ENCODE measurements around the gene ADM2. TPM values are rescaled to one million over a fixed set of nuclear protein-coding genes. Genes with fewer than 3 reads are reported as not detected.

ADM2 gene
- total and polyA plus RNA-seq, 2 of the 13 experiments (the other 11 are each of a cell fraction or from before 2014, with no cell fraction given): 1.2 to 3.0 TPM

- TF ChIP-seq ZNF646 (CRISPR knock-in tag; IDR thresholded peaks at IDR 0.05) (no peak), MEIS2 (CRISPR knock-in tag; IDR thresholded peaks at IDR 0.05) (no peak), ZNF614 (CRISPR knock-in tag; IDR thresholded peaks at IDR 0.05; ENCODE audit: borderline replicate concordance) (0 out of 2 replicates have a peak, but pooled peaks have one; percentile 4), ZNF143 (CRISPR knock-in tag; IDR thresholded peaks at IDR 0.05) (no peak), SUZ12 (IDR thresholded peaks at IDR 0.05; ENCODE audit: low read depth, low read length) (no peak), ZNF775 (CRISPR knock-in tag; IDR thresholded peaks at IDR 0.05; ENCODE audit: borderline replicate concordance) (no peak), CHD4 (IDR thresholded peaks at IDR 0.05; ENCODE audit: borderline replicate concordance, low read length) (no peak), CAMTA2 (CRISPR knock-in tag; IDR thresholded peaks at IDR 0.05; ENCODE audit: borderline replicate concordance) (no peak), MAFF (IDR thresholded peaks at IDR 0.05; ENCODE audit: low read depth, low read length) (no peak), ARNT2 (CRISPR knock-in tag; IDR thresholded peaks at IDR 0.05; ENCODE audit: low read depth) (no peak), ZNF572 (CRISPR knock-in tag; IDR thresholded peaks at IDR 0.05) (0 out of 2 replicates have a peak, but pooled peaks have one; percentile 20), IRF1 (CRISPR knock-in tag; IDR thresholded peaks at IDR 0.05; ENCODE audit: low read depth) (no peak), FLYWCH1 (CRISPR knock-in tag; IDR thresholded peaks at IDR 0.05) (peak; percentile 82; the same call in 1 of the 2 replicates), ZNF282 (IDR thresholded peaks at IDR 0.05; ENCODE audit: partially characterized antibody) (no peak), BATF2 (CRISPR knock-in tag; IDR thresholded peaks at IDR 0.05) (peak; percentile 85), ZNF432 (CRISPR knock-in tag; IDR thresholded peaks at IDR 0.05; ENCODE audit: borderline replicate concordance) (no peak), TMF1 (CRISPR knock-in tag; IDR thresholded peaks at IDR 0.05; ENCODE audit: low read depth) (no peak), MIER2 (CRISPR knock-in tag; IDR thresholded peaks at IDR 0.05) (no peak; the same call in 1 of the 2 replicates), MED13 (CRISPR knock-in tag; IDR thresholded peaks at IDR 0.05) (no peak), ZNF383 (CRISPR knock-in tag; IDR thresholded peaks at IDR 0.05; ENCODE audit: borderline replicate concordance) (no peak; the same call in 1 of the 2 replicates), ZNF460 (CRISPR knock-in tag; IDR thresholded peaks at IDR 0.05; ENCODE audit: borderline replicate concordance) (no peak), ZNF256 (CRISPR knock-in tag; conservative IDR thresholded peaks at IDR 0.05) (no peak)
Observed at GRCh38 chr22:50526108-50526833, 44.9 kb downstream of the ADM2 start (continued).

Data from HepG2 (cell line).